GM18519 (cell line): Measurements from ENCODE around the gene PWWP2B.

Experiments used
- ATAC-seq: cut with Tn5 transposase; IDR thresholded peaks from one replicate; pipeline ENCODE4 v1.9.1; 2021; ENCODE audit warnings: mild to moderate bottlenecking, moderate library complexity; ENCODE audit not compliant: unreplicated experiment, low FRiP score

The PWWP2B gene

GRCh38 chr10:132404911-132405462 is 8.0 kb downstream of the PWWP2B start:
- no peak for ATAC-seq

DNA sequence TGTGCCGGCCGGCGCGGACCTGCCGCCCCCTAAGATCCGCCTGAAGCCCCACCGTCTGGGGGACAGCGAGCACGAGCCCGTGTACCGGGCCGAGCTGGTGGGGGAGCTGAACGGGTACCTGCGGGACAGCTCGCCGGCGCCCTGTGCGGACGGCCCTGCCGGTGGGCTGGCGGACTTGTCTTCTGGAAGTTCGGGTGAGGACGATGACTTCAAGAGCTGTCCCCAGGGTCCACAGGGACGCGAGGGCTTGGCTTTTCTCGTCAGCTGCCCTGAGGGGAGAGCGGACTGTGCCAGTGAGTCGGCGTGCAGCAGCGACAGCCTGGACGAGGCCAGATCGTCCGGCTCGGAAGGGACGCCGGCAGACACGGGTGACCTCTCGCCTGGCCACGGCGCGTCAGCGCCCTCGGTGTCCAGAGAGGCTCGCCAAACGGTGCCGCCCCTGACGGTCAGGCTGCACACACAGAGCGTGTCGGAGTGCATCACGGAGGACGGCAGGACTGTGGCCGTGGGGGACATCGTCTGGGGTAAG is 8.5 kb downstream of the PWWP2B start:
- ATAC-seq: no peak

DNA sequence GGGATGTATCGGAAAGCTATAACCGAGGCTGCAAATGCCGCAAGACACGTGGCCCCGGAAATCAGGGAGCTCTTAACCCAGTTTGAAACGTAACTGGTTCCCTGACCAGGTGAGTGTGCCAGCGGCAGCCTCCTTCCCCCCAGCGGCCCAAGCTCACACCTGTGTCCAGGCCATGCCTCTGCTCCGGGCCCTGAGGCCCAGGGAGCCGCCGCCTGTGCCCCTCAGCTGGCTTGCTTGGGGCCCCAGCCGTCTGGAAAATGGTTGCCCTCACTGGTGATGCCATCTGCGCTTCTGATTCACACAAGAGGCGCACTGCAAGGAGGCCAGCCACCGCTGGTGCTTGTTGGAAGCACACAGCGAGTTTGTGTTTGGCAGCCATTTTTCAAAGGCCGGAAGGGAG is 9.2 kb downstream of the PWWP2B start:
- ATAC-seq: no peak

DNA sequence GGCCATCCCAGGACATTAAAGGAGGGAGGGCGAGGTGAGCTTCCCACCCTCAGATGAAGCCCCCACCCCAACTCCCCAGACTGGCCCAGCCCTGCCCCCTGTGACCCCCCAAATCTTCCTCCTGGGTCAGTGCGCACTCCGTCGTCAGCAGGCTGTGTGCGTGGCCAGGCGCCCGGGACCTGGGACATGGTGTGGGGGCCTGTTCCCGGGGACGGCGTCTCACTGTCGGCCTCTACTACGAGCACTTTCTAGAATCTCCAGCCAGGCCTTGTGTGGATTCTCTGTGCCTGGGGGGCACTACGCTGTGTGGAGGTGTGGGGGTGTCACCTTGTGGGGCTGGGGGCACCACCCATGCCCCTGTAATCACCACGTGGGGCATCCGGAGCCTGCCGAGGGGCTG is 9.8 kb downstream of the PWWP2B start:
- ATAC-seq: no peak

GRCh38 chr10:132407243-132407746 is 10.3 kb downstream of the PWWP2B start:
- ATAC-seq: no peak

GRCh38 chr10:132407846-132408278 is 10.9 kb downstream of the PWWP2B start:
- no peak for ATAC-seq

- ATAC-seq: no peak
These were observed 11.4 kb downstream of the PWWP2B start for GRCh38 chr10:132408367-132408781.

- ATAC-seq: no peak
These were observed 12.0 kb downstream of the PWWP2B start for GRCh38 chr10:132408823-132409666.

- ATAC-seq: no peak
These were observed 12.6 kb downstream of the PWWP2B start for GRCh38 chr10:132409667-132410028.

GRCh38 chr10:132410056-132410778 is 13.2 kb downstream of the PWWP2B start:
- no peak for ATAC-seq

- no peak for ATAC-seq
These were observed 14.0 kb downstream of the PWWP2B start for GRCh38 chr10:132410779-132411532.

DNA sequence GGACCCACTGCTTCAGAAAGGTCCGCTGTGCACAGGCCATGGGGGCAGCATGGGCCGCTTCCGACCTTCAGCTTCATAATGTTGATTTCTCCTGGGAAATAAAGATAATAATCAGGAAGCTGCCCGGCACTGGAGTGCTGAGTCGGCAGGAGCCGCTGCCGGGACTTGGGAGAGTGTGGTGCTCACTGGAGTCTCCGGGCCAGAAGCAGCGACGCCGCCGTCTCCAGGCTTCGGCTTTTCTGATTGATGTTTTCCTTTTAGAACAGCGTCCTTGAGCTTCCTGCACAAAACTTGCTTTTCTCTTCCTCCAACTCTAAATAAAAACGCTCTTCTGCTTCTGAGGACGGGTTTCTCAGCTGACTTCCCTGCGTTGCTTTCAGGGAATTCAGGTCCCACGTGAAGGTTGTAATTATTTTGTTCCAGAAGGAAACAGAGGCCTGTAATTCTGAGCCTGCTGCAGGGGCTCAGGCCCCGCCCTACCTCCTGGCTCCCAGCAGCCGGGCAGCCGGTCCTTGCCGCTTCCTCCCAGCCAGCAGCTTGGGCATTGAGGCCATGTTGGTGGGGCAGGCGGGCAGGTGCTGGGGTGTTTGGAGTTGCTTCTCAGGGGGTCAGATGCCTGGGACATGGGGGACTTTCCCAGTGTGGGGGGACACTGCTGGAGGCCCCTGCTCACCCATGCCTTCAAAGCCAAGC is 14.7 kb downstream of the PWWP2B start:
- ATAC-seq: no peak

GRCh38 chr10:132412316-132413192 is 15.6 kb downstream of the PWWP2B start:
- ATAC-seq: no peak

- ATAC-seq: no peak
These were observed 16.5 kb downstream of the PWWP2B start for GRCh38 chr10:132413226-132414205.

DNA sequence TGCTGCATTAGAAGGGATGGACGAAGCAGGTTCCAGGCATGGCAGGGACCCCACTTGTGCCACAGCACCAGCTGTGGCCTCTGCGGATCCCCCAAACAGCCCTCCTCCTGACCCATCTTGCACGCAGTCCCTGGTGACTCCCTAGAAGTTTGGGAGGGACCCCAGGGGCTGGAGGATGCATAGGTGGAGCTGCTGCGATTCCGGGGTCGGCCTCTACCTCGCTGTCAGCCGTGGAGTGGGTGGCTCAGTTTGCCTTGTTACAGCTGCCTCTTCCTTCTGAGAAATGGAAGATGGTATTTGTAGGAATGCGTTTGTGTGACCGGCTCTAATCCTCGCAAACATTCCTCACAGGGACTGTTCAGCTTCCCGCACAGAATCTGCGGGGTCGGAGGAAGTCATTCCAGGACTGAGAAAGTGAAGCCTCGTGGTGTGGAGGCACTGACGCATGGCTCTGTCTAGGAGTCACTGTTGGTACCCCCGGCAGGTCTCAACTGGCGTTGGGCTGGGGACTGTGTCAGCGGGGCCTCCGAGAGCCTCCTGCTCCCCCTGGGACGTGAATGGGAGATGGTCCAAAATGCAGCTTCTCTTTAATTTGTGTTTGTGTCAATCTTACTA is 17.5 kb downstream of the PWWP2B start:
- ATAC-seq: no peak

- no peak for ATAC-seq
These were observed 18.3 kb downstream of the PWWP2B start for GRCh38 chr10:132415255-132415654.

DNA sequence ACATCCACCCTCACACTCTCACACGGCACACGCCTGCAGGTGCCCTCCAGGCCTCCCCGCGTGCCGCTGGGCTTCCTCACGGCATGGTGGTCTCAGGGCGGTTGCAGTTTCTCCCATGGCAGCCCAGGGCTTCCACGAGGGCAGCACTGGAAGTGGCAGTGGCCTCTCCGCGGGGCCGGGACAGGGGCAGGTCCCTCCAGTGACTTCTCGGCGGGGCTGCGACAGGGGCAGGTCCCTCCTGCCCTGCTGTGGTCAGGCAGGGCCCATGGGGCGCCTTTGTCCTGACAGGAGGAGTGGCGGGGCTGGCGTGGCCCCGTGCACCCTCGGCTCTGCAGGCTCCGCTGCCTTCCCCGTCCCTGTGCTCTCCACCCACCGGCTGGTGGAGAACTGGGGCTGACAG is 19.0 kb downstream of the PWWP2B start:
- no peak for ATAC-seq
